ACC112 (cell line): ENCODE results near the gene TANC2.

ENCODE experiments used
- H2AFZ ChIP-seq: fragments of 200-600 bp; sonication (generic); one replicate; pipeline ENCODE4 v1.6.0; 2017; ENCODE audit warnings: antibody characterized with exemption, low read length; ENCODE audit not compliant: unreplicated experiment
- H3K27ac ChIP-seq: fragments of 200-600 bp; sonication (generic); 2 replicates; pipeline ENCODE4 v1.5.1; 2014; ENCODE audit warnings: low read depth, mild to moderate bottlenecking, antibody characterized with exemption, low read length, moderate library complexity
- H3K27me3 ChIP-seq: fragments of 200-600 bp; sonication (generic); 2 replicates; pipeline ENCODE4 v1.6.1; 2014; ENCODE audit warnings: mild to moderate bottlenecking, antibody characterized with exemption, low read length, moderate library complexity, mixed read lengths; ENCODE audit not compliant: insufficient read depth
- H3K36me3 ChIP-seq: fragments of 200-600 bp; sonication (generic); 2 replicates; pipeline ENCODE4 v1.6.1; 2016; ENCODE audit warnings: mild to moderate bottlenecking, antibody characterized with exemption, low read length, moderate library complexity, mixed read lengths; ENCODE audit not compliant: insufficient read depth
- H3K4me1 ChIP-seq: fragments of 200-600 bp; sonication (generic); one replicate; pipeline ENCODE4 v1.6.1; 2016; ENCODE audit warnings: low read length, mixed read lengths; ENCODE audit not compliant: insufficient read depth, unreplicated experiment, control insufficient read depth
- H3K4me3 ChIP-seq: fragments of 200-600 bp; sonication (generic); 2 replicates; pipeline ENCODE4 v1.5.1; 2014; ENCODE audit warnings: mild to moderate bottlenecking, low read depth, low read length
- H3K79me2 ChIP-seq: fragments of 200-600 bp; sonication (generic); one replicate; pipeline ENCODE4 v1.6.0; 2016; ENCODE audit warnings: low read length; ENCODE audit not compliant: control insufficient read depth, unreplicated experiment, insufficient read depth

TANC2 gene

GRCh38 chr17:62933501-62934385 lies 32.3 kb upstream of the TANC2 start:
- no peak overlapping the region for H3K4me3 ChIP-seq
- H3K36me3 ChIP-seq: 0 out of 2 replicates have a peak, but pooled peaks cover 3% of the 10 kb centered on the region
- no peak overlapping the region for H2AFZ ChIP-seq
- no peaks in the 10 kb centered on the region for H3K4me1 ChIP-seq
- H3K27me3 ChIP-seq: no peaks in the 10 kb centered on the region
- no peaks in the 10 kb centered on the region for H3K79me2 ChIP-seq
- H3K27ac ChIP-seq: no peak overlapping the region

GRCh38 chr17:62935098-62935497 lies 30.9 kb upstream of the TANC2 start:
- H3K79me2 ChIP-seq: no peaks in the 10 kb centered on the region
- no peak overlapping the region for H3K27ac ChIP-seq
- H3K4me3 ChIP-seq: no peak overlapping the region
- H3K27me3 ChIP-seq: no peaks in the 10 kb centered on the region
- H3K36me3 ChIP-seq: 0 out of 2 replicates have a peak, but pooled peaks cover 3% of the 10 kb centered on the region
- H2AFZ ChIP-seq: no peak overlapping the region
- no peaks in the 10 kb centered on the region for H3K4me1 ChIP-seq

GRCh38 chr17:62935523-62935922 lies 30.5 kb upstream of the TANC2 start:
- H3K36me3 ChIP-seq: 0 out of 2 replicates have a peak, but pooled peaks cover 3% of the 10 kb centered on the region
- H3K27ac ChIP-seq: no peak overlapping the region
- no peaks in the 10 kb centered on the region for H3K79me2 ChIP-seq
- H2AFZ ChIP-seq: no peak overlapping the region
- H3K4me3 ChIP-seq: no peak overlapping the region
- no peaks in the 10 kb centered on the region for H3K27me3 ChIP-seq
- no peaks in the 10 kb centered on the region for H3K4me1 ChIP-seq

GRCh38 chr17:62937606-62938005 lies 28.4 kb upstream of the TANC2 start:
- Histone ChIP-seq H3K4me1 (no peaks in the 10 kb centered on the region), H3K36me3 (0 out of 2 replicates have a peak, but pooled peaks cover 3% of the 10 kb centered on the region), H3K4me3 (no peak overlapping the region), H2AFZ (no peak overlapping the region), H3K27me3 (no peaks in the 10 kb centered on the region), H3K79me2 (no peaks in the 10 kb centered on the region), H3K27ac (no peak overlapping the region)

GRCh38 chr17:62941358-62941991 lies 24.6 kb upstream of the TANC2 start:
- Histone ChIP-seq H3K4me1 (no peaks in the 10 kb centered on the region), H3K36me3 (0 out of 2 replicates have a peak, but pooled peaks cover 3% of the 10 kb centered on the region), H3K27ac (no peak overlapping the region), H3K79me2 (no peaks in the 10 kb centered on the region), H2AFZ (no peak overlapping the region), H3K4me3 (no peak overlapping the region), H3K27me3 (no peaks in the 10 kb centered on the region)

- no peak overlapping the region for H3K27ac ChIP-seq
- no peaks in the 10 kb centered on the region for H3K79me2 ChIP-seq
- H3K27me3 ChIP-seq: no peaks in the 10 kb centered on the region
- peaks cover 8% of the 10 kb centered on the region for H3K4me1 ChIP-seq
- H3K36me3 ChIP-seq: no peaks in the 10 kb centered on the region
- H3K4me3 ChIP-seq: no peak overlapping the region
- H2AFZ ChIP-seq: no peak overlapping the region
Observed at GRCh38 chr17:62948370-62948769, 17.7 kb upstream of the TANC2 start.

- Histone ChIP-seq H3K27ac (no peak overlapping the region), H3K4me1 (peaks cover 8% of the 10 kb centered on the region), H3K4me3 (no peak overlapping the region), H3K36me3 (no peaks in the 10 kb centered on the region), H3K79me2 (no peaks in the 10 kb centered on the region), H2AFZ (no peak overlapping the region), H3K27me3 (no peaks in the 10 kb centered on the region)
Observed at GRCh38 chr17:62949036-62949435, 17.0 kb upstream of the TANC2 start.

- H3K79me2 ChIP-seq: no peaks in the 10 kb centered on the region
- peaks cover 8% of the 10 kb centered on the region for H3K4me1 ChIP-seq
- no peaks in the 10 kb centered on the region for H3K27me3 ChIP-seq
- no peaks in the 10 kb centered on the region for H3K36me3 ChIP-seq
- no peak overlapping the region for H3K27ac ChIP-seq
- H3K4me3 ChIP-seq: no peak overlapping the region
- H2AFZ ChIP-seq: no peak overlapping the region
Observed at GRCh38 chr17:62950067-62950466, 16.0 kb upstream of the TANC2 start.

GRCh38 chr17:62955841-62956352 lies 10.1 kb upstream of the TANC2 start:
- no peaks in the 10 kb centered on the region for H3K27me3 ChIP-seq
- no peak overlapping the region for H3K27ac ChIP-seq

GRCh38 chr17:62963296-62963695 lies 2.7 kb upstream of the TANC2 start:
- Histone ChIP-seq H3K4me3 (no peak overlapping the region), H3K79me2 (peaks cover 19% of the 10 kb centered on the region), H3K36me3 (no peaks in the 10 kb centered on the region), H3K27me3 (no peaks in the 10 kb centered on the region), H2AFZ (no peak overlapping the region), H3K27ac (peak overlapping the region; percentile 36; the same call in 1 of the 2 replicates), H3K4me1 (peaks cover 21% of the 10 kb centered on the region)

More at GRCh38 chr17:62955841-62956352, 10.1 kb upstream of the TANC2 start:
- Histone ChIP-seq H2AFZ (no peak overlapping the region), H3K36me3 (no peaks in the 10 kb centered on the region), H3K4me3 (no peak overlapping the region), H3K4me1 (no peaks in the 10 kb centered on the region), H3K79me2 (no peaks in the 10 kb centered on the region)
